NOMO-1 (cell line): ENCODE data around the gene HOTAIR.
A peak's percentile ranks its signal among the peaks of the same experiment; 100 is the strongest.

Experiments
- DNase-seq, 2 experiments: peaks; one replicate each; lab custom pipeline; 2025; ENCODE audit not compliant: unreplicated experiment in 2 of 2; lab: John Stamatoyannopoulos, UW

Gene HOTAIR

DNA sequence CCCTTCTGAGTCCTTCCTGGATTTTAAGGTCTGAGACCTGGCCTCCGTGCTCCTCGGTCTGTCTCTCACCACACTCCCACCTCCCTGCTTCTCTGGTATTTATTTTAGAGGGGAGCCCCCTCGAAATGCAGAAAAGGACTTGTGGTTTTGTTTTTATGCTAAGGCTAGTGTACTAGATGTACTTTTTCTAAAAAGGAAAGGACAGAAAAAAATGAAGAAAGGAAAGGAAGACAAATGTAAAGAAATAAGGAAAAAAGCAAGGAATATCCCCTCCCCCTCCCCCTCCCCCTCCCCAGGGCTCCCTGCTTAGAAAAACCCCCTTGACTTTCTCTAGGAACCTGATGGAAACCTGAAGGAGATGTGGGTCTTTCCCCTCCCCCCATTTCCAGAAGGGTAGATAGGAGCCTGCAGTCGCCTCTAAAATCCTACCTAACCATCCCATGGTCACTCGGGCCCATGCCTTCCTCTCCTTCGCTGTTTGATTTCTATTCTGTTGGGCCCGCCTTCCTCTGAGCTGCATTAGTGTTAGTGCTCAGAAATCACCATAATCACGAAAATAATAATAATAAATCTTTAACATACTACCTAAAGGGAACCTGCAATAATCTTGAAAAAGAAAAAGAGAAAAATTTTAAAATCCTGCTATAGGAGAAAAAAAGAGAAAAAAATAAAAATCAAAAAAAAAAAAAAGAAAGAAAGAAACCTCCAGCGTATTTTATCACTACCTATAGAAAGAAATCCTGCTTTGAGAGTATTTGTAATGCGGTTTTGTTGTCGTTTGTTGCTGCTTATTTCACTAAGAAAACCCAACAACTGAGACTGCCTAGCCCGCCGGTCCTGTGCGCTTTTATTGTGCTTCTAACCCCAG lies 37.1 kb upstream of the HOTAIR start:
- no peak for DNase-seq

GRCh38 chr12:54010972-54011664 lies 36.4 kb upstream of the HOTAIR start:
- no peak for DNase-seq

- no peak for DNase-seq
These were observed 35.6 kb upstream of the HOTAIR start for GRCh38 chr12:54010053-54010971.

DNA sequence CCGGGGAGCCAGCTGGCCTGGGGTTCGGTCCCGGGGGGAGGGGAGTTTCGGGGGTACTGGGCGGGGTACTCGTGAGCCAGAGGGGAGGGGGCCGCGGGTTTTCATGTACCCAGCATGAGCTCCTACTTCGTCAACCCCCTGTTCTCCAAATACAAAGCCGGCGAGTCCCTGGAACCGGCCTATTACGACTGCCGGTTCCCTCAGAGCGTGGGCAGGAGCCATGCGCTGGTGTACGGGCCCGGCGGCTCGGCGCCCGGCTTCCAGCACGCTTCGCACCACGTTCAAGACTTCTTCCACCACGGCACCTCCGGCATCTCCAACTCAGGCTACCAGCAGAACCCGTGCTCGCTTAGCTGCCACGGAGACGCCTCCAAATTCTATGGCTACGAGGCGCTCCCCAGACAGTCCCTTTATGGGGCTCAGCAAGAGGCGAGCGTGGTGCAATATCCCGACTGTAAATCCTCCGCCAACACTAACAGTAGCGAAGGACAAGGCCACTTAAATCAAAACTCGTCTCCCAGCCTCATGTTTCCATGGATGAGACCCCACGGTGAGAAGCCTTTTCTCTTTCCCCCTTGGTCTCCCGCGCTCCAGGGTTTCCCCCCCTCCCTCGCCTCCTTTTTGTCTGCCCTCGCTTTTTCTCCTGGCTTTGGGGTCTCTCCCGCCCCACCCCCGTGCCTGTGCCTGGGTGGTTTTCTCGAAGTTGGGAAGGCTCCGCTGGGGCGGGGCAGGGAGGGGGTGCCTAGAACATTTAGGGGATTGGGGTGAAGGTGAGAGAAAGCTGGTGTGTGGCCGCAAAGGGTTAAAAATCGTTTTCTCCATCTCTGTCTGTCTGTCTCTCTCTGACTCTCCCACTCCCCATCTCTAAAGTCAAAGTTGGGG lies 34.7 kb upstream of the HOTAIR start:
- DNase-seq, result peak in 1 of 2 experiments; percentile 32

GRCh38 chr12:54008260-54008552 lies 33.5 kb upstream of the HOTAIR start:
- DNase-seq, result no peak

- no peak for DNase-seq
These were observed 32.9 kb upstream of the HOTAIR start for GRCh38 chr12:54007538-54008259.

DNA sequence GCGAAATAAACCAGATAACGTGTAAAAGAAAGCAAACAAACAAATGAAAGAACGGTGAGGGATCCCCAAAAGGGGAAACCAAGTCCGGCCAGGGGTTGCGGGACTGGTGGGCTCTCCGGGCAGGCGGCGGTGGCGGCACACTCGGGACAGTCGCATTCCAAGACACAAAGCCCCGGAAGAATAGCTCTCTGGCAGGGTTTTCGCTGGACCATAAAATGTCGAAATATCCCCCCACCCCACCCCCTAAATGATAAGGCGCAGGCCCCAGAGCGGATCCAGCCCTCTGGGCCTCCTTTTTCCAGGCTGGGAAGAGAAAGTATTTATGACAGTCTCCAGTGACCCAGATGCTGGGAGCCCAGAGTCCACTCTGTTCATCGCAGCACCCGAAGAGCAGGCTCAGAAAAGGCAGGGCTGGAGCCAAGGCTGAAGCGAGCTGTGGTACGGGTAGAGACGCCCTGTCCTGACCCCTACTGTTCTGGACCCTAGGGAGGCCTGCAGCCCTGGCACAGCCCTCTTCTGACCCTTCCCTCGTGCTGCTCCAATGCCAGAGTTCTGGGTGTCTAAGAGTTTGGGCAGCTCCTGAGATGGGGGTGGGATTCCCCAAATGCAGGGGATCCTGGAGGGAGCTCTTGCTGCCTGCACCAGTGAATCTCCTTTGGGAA lies 31.9 kb upstream of the HOTAIR start:
- peak in 1 of 2 experiments; percentile 28 for DNase-seq

DNA sequence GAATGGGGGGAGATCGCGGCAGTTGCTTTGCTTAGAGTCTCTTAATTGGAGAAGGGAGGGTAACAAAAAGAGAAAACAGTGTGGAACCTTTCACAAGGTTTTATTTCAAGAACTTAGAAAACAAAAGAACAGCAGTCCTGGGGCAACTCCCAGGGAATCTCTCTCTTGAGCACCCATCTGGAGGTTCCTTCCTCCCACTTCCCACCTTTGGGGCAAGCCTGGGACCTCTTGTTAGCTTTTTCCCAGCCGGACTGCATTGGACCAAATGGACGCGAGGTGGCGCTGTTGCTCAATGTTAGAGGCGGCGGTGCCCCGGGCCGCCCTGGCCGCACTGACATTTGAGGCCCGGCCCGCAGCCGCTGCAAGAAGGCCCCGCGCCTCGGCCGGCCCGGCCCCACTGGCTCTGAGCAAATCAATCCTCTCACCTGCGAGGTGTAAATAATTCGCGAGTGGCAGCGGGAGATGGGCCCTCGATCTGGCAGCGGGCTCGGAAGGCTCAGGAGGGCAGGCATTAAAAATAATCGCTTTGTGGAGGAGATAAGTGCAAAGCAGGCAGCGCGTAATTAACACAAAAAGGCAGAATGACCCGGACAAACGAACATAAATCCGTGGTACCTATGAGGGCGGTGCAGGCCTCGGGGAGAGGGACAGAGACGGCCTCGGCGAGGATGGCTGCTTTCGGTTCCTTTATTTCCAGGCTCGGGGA lies 31.3 kb upstream of the HOTAIR start:
- peak; percentile 57 to 66 for DNase-seq

DNA sequence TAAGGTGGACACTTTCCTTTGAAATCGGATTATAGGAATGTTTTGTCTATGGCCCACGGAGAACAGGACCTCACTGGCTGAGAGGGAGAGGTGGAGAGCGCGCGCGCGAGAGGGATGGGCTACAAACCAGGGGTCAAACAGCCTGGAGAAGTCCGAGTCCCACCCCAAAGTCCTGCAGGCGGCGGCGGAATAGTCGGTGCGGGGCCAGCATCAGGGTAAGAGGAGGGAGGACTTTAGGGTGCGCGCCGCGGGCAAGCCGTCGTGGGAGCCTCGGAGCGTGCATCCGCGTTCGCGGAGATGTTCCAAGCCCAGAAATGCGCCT lies 30.7 kb upstream of the HOTAIR start:
- DNase-seq, result no peak

- no peak for DNase-seq
These were observed 30.2 kb upstream of the HOTAIR start for GRCh38 chr12:54004841-54005530.

DNA sequence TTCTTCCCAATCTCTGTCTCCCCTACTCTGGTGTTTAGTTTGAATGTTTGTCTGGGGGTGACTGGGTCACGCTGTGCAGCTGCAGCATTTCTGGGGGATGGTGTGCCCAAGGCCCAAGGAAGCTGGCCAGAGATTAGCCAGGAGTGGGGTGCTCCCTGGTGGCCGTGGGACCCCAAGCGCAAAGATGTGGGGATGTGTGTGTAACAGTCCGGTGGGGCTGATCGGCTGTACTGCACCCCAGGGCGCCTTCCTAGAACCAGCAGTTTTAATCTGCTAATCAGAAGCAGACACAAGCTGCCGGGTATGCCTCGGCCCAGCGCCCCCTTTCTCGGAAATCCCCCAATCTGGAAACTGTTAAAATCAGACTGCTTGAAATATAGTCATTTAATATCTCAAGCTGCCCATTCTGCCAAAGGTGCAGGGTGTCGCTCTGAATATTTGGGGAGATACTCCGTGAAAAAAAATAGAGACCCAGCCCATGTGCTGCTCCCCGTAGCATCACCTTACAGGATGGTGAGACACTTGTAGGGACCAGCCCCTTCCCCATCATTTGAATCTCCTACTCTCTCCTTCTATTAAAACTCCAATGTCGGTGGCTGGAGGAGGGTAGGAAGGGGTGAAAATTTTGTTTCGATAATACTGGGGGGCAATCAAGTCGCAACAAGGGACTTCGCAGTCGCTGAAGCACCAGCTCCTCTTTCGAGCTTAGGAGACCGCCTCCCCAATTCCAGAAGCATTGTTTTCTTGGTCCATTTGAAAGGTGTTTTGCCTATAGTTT lies 29.5 kb upstream of the HOTAIR start:
- no peak for DNase-seq

GRCh38 chr12:54003625-54004024 lies 28.9 kb upstream of the HOTAIR start:
- DNase-seq, result no peak

- no peak for DNase-seq
These were observed 28.2 kb upstream of the HOTAIR start for GRCh38 chr12:54002915-54003389.

- DNase-seq, result no peak
These were observed 27.6 kb upstream of the HOTAIR start for GRCh38 chr12:54002278-54002914.

GRCh38 chr12:54001283-54002187 lies 26.8 kb upstream of the HOTAIR start:
- DNase-seq, result no peak
